ENCODE measurements around the gene ITSN2.

DNA sequence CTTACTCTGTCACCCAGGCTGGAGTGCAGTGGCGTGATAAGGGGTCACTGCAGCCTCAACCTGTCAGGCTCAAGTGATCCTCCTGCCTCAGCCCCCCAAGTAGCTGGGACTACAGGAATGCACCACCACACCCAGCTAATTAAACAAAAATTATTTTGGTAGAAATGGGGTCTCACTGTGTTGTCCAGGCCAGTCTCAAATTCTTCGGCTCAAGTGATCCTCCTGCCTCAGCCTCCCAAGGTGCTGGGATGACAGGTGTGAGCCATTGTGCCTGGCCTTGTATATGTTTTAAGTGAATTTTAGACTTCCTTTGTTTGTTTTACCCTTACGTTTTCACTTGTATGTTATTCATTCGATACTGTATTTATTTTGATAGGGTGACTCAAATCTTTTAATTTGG lies 34.7 kb upstream of the ITSN2 start:
- TF ChIP-seq, protein P1, sequence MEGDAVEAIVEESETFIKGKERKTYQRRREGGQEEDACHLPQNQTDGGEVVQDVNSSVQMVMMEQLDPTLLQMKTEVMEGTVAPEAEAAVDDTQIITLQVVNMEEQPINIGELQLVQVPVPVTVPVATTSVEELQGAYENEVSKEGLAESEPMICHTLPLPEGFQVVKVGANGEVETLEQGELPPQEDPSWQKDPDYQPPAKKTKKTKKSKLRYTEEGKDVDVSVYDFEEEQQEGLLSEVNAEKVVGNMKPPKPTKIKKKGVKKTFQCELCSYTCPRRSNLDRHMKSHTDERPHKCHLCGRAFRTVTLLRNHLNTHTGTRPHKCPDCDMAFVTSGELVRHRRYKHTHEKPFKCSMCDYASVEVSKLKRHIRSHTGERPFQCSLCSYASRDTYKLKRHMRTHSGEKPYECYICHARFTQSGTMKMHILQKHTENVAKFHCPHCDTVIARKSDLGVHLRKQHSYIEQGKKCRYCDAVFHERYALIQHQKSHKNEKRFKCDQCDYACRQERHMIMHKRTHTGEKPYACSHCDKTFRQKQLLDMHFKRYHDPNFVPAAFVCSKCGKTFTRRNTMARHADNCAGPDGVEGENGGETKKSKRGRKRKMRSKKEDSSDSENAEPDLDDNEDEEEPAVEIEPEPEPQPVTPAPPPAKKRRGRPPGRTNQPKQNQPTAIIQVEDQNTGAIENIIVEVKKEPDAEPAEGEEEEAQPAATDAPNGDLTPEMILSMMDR (IDR thresholded peaks at IDR 0.05) = no peak
- TF ChIP-seq EZH2 (IDR thresholded peaks at IDR 0.05) = no peak
- TF ChIP-seq EZH2phosphoT487 (IDR thresholded peaks at IDR 0.05) = no peak

Data from neural progenitor cell (in vitro differentiated cells).